K562 (cell line): ENCODE measurements around the gene UHRF1. TPM values are rescaled to one million over a fixed set of nuclear protein-coding genes. Genes with fewer than 3 reads are reported as not detected.

Experiments used
- CHD7 ChIP-seq: fragments of 200-600 bp; sonication (generic); IDR thresholded peaks from one replicate; pipeline ENCODE4 v1.6.1; 2012; ENCODE audit warnings: mild to moderate bottlenecking, low read depth, low read length, inconsistent platforms
- ETV6 ChIP-seq, 3 experiments: fragments of 150-350 bp in 1 of 3; sonication (generic) in 1 of 3; formaldehyde crosslinking in 1 of 3; IDR thresholded peaks; 2 replicates each; pipeline versions ENCODE4 v1.6.1 to v1.8.0; 2014 to 2022; ENCODE audit warnings: borderline replicate concordance in 2 of 3, low read depth in 2 of 3, antibody characterized with exemption in 1 of 3, low read length in 1 of 3, mild to moderate bottlenecking in 1 of 3, missing genetic modification reagents in 1 of 3
- FOXJ3 ChIP-seq: sonication (generic); formaldehyde crosslinking; IDR thresholded peaks from 2 replicates; pipeline ENCODE4 v1.4.0; 2020; ENCODE audit warnings: mild to moderate bottlenecking, missing genetic modification reagents
- KDM5B ChIP-seq: fragments of 200-600 bp; sonication (generic); IDR thresholded peaks from 2 replicates; pipeline ENCODE4 v1.6.1; 2012; ENCODE audit warnings: low read depth, mild to moderate bottlenecking, moderate library complexity, low read length, control low read depth, inconsistent platforms; ENCODE audit not compliant: insufficient replicate concordance
- MCM5 ChIP-seq: fragments of 450-650 bp; IDR thresholded peaks from 2 replicates; pipeline ENCODE4 v1.6.1; 2016; ENCODE audit warnings: low read depth
- MYC ChIP-seq, 2 experiments: fragments of 250-450 bp in 1 of 2; sonication (Bioruptor Pico) in 1 of 2; IDR thresholded peaks; 2 replicates each; pipeline versions ENCODE4 v1.5.1 to v1.6.1; 2012 to 2021; ENCODE audit warnings: low read depth in 2 of 2, borderline replicate concordance in 1 of 2, improper control_type of control experiment in 1 of 2, low read length in 1 of 2, mild to moderate bottlenecking in 1 of 2, moderate library complexity in 1 of 2
- NR2F6 ChIP-seq: fragments of 450-650 bp; formaldehyde crosslinking; IDR thresholded peaks from 2 replicates; pipeline ENCODE4 v1.4.0; 2020; ENCODE audit warnings: mild to moderate bottlenecking
- NUFIP1 ChIP-seq: fragments of 450-650 bp; IDR thresholded peaks from 2 replicates; pipeline ENCODE4 v1.6.1; 2018; ENCODE audit not compliant: partially characterized antibody
- POLR3G ChIP-seq: IDR thresholded peaks from 2 replicates; pipeline ENCODE4 v1.6.1; 2011; ENCODE audit not compliant: insufficient read length, insufficient replicate concordance; ENCODE audit errors: extremely low read depth
- SIX5 ChIP-seq, 2 experiments: IDR thresholded peaks; 2 replicates each; pipeline ENCODE4 v1.6.1; 2011; ENCODE audit warnings: low read length in 2 of 2, borderline replicate concordance in 1 of 2, low read depth in 1 of 2, mild to moderate bottlenecking in 1 of 2, moderate library complexity in 1 of 2; ENCODE audit not compliant: insufficient read depth in 1 of 2
- ZNF274 ChIP-seq: IDR thresholded peaks from 2 replicates; pipeline ENCODE4 v1.6.1; 2011; ENCODE audit warnings: low read depth, mild to moderate bottlenecking, low read length, moderate library complexity, borderline replicate concordance
- ZNF785 ChIP-seq: fragments of 250-450 bp; sonication (Bioruptor Pico); IDR thresholded peaks from 2 replicates; pipeline ENCODE4 v1.4.0; 2020; ENCODE audit warnings: mild to moderate bottlenecking
- polyA plus RNA-seq, 8 experiments: library from polyadenylated mRNA; depleted of rRNA in 4 of 8; stranded (reverse) in 5 of 8; unstranded in 3 of 8; fragments of >200 nt; fragmentation: Nextera tagmentation in 2 of 8; fragmentation: Illumina TruSeq in 1 of 8; extraction: Ambion mirVana in 2 of 8; extraction: Trizol in 1 of 8; gene quantifications; 2 replicates each; pipeline versions ENCODE4 v1.2.1 to v1.2.3, GENCODE V29; 2011 to 2014; ENCODE audit warnings: inconsistent platforms in 1 of 8, missing spikeins in 1 of 8
- total RNA-seq, 7 experiments: library from RNA; depleted of rRNA in 6 of 7; stranded (reverse); fragments of >200 nt in 6 of 7; fragmentation: Illumina TruSeq in 2 of 7; extraction: Trizol in 2 of 7; gene quantifications; 2 replicates each; pipeline versions ENCODE4 v1.2.1 to v1.2.3, GENCODE V29; 2011 to 2021; ENCODE audit warnings: low replicate concordance in 1 of 7

UHRF1 gene
- total and polyA plus RNA-seq, 9 of the 15 experiments (the other 6 are each of a cell fraction or from before 2014, with no cell fraction given) = 6.0 to 101 (median 30.9) TPM

GRCh38 chr19:4909156-4909896 lies at the start of gene UHRF1 (continued):
- TF ChIP-seq CHD7 (no peak), NUFIP1 (no peak), MCM5 (no peak), SIX5 (IDR thresholded peaks at IDR 0.05; ENCODE audit: borderline replicate concordance in 1 of 2, insufficient read depth in 1 of 2, low read depth in 1 of 2, low read length in 2 of 2) (no peak), ZNF274 (no peak), POLR3G (no peak), NR2F6 (no peak), MYC (IDR thresholded peaks at IDR 0.05; ENCODE audit: low read depth, low read length) (peak; percentile 72), MYC (CRISPR knock-in tag; IDR thresholded peaks at IDR 0.05; ENCODE audit: borderline replicate concordance, low read depth) (no peak), ETV6 (IDR thresholded peaks at IDR 0.05; ENCODE audit: borderline replicate concordance in 1 of 2, low read depth in 2 of 2, low read length in 1 of 2) (no peak), ETV6 (CRISPR knock-in tag; IDR thresholded peaks at IDR 0.05; ENCODE audit: borderline replicate concordance) (no peak), KDM5B (no peak), FOXJ3 (CRISPR knock-in tag) (no peak), ZNF785 (no peak)
